Lower lobe of right lung (tissue), 2 donors: Measurements from ENCODE around the gene LARP6. TPM values are rescaled to one million over a fixed set of nuclear protein-coding genes. Genes with fewer than 3 reads are reported as not detected.
A peak's percentile ranks its signal among the peaks of the same experiment; 100 is the strongest.

Experiments
- ATAC-seq, 2 donors: fragments of 200-7000 bp; cut with Tn5 transposase; one replicate each; pipeline ENCODE4 v1.9.1; 2020 to 2022; ENCODE audit warnings: mild to moderate bottlenecking in 2 of 2, moderate library complexity in 2 of 2
- DNase-seq: peaks from one replicate; pipeline ENCODE4 v3.0.0-alpha.2; 2020
- H3K27ac ChIP-seq: fragments of 200-600 bp; one replicate; pipeline ENCODE4 v1.8.0; 2022
- H3K27me3 ChIP-seq: fragments of 200-600 bp; one replicate; pipeline ENCODE4 v1.8.0; 2022; ENCODE audit warnings: low read depth
- H3K36me3 ChIP-seq: fragments of 200-600 bp; one replicate; pipeline ENCODE4 v1.8.0; 2022; ENCODE audit warnings: mild to moderate bottlenecking
- H3K4me1 ChIP-seq: fragments of 200-600 bp; one replicate; pipeline ENCODE4 v1.8.0; 2022
- H3K4me3 ChIP-seq: fragments of 200-600 bp; one replicate; pipeline ENCODE4 v1.8.0; 2022; ENCODE audit warnings: mild to moderate bottlenecking
- H3K9me3 ChIP-seq: fragments of 200-600 bp; one replicate; pipeline ENCODE4 v1.8.0; 2022
- CTCF ChIP-seq: fragments of 200-600 bp; IDR thresholded peaks from one replicate; pipeline ENCODE4 v1.8.0; 2022; ENCODE audit warnings: antibody characterized with exemption, mild to moderate bottlenecking
- intact Hi-C: fragments of 100-400 bp; cut with DNase I; formaldehyde crosslinking; loops from one replicate; pipeline ENCODE4 v1.11.0; 2022
- total RNA-seq: library from RNA; stranded (reverse); fragmentation: NEBNext Ultra II Directional; extraction: Animal tissue kit (Norgen Biotek cat#: 25700); gene quantifications from one replicate; pipeline ENCODE4 v1.2.1, GENCODE V29; 2021
- donor health status: DM: no; HTN: yes; CAD: no; lungs with severe emphysema.

The LARP6 gene
- total RNA-seq, 1 donor from 2014 or later = 7.5 TPM

GRCh38 chr15:70831094-70831911 lies 22.7 kb downstream of the LARP6 start:
- Histone ChIP-seq H3K4me3 (no peak overlapping the region), H3K4me1 (peaks cover 7% of the 10 kb centered on the region), H3K27me3 (no peaks in the 10 kb centered on the region), H3K9me3 (no peaks in the 10 kb centered on the region), H3K36me3 (peaks cover 15% of the 10 kb centered on the region), H3K27ac (no peak overlapping the region)
- no peak for ATAC-seq
- DNase-seq = no peak
- intact Hi-C loops = no loop called here
- TF ChIP-seq CTCF = no peak

GRCh38 chr15:70830615-70831014 lies 23.3 kb downstream of the LARP6 start:
- Histone ChIP-seq H3K9me3 (no peaks in the 10 kb centered on the region), H3K27ac (no peak overlapping the region), H3K36me3 (peaks cover 15% of the 10 kb centered on the region), H3K4me3 (no peak overlapping the region), H3K27me3 (no peaks in the 10 kb centered on the region), H3K4me1 (peaks cover 13% of the 10 kb centered on the region)
- DNase-seq (no peak), ATAC-seq (no peak)
- no peak for TF ChIP-seq CTCF
- intact Hi-C loops = no loop called here

- DNase-seq (no peak), ATAC-seq (no peak)
- no peak overlapping the region for H3K4me3 ChIP-seq
- TF ChIP-seq CTCF = no peak
- no peaks in the 10 kb centered on the region for H3K9me3 ChIP-seq
- H3K27me3 ChIP-seq = no peaks in the 10 kb centered on the region
- no peak overlapping the region for H3K27ac ChIP-seq
- intact Hi-C loops = no loop called here
- peaks cover 22% of the 10 kb centered on the region for H3K4me1 ChIP-seq
- peaks cover 13% of the 10 kb centered on the region for H3K36me3 ChIP-seq
These were observed 24.4 kb downstream of the LARP6 start for GRCh38 chr15:70829371-70830166.

GRCh38 chr15:70827721-70828120 lies 26.2 kb downstream of the LARP6 start:
- H3K27ac ChIP-seq = no peak overlapping the region
- no peak for TF ChIP-seq CTCF
- ATAC-seq = no peak
- no peaks in the 10 kb centered on the region for H3K9me3 ChIP-seq
- peaks cover 26% of the 10 kb centered on the region for H3K4me1 ChIP-seq
- H3K27me3 ChIP-seq = no peaks in the 10 kb centered on the region
- DNase-seq = no peak
- intact Hi-C loops = no loop called here
- H3K36me3 ChIP-seq = peaks cover 7% of the 10 kb centered on the region
- H3K4me3 ChIP-seq = no peak overlapping the region

GRCh38 chr15:70826634-70827033 lies 27.3 kb downstream of the LARP6 start:
- intact Hi-C loops = no loop called here
- peaks cover 26% of the 10 kb centered on the region for H3K4me1 ChIP-seq
- no peak overlapping the region for H3K27ac ChIP-seq

More at GRCh38 chr15:70826634-70827033, 27.3 kb downstream of the LARP6 start:
- DNase-seq (no peak), ATAC-seq (peak; percentile 63 to 67)
- Histone ChIP-seq H3K36me3 (no peaks in the 10 kb centered on the region), H3K27me3 (no peaks in the 10 kb centered on the region), H3K4me3 (no peak overlapping the region), H3K9me3 (no peaks in the 10 kb centered on the region)
- no peak for TF ChIP-seq CTCF
